Esophagus muscularis mucosa (tissue), 3 donors: ENCODE measurements around the gene APOB.

ENCODE experiments used
- CTCF ChIP-seq, 3 experiments: fragments of 200-600 bp in 2 of 3; fragments of 450-650 bp in 1 of 3; sonication (generic) in 2 of 3; IDR thresholded peaks; one replicate each; pipeline ENCODE4 v1.5.1; 2017 to 2019; ENCODE audit warnings: antibody characterized with exemption in 3 of 3, mild to moderate bottlenecking in 2 of 3, moderate library complexity in 1 of 3
- POLR2A ChIP-seq: fragments of 450-650 bp; IDR thresholded peaks from one replicate; pipeline ENCODE4 v1.6.1; 2017; ENCODE audit warnings: antibody characterized with exemption, moderate library complexity, mild to moderate bottlenecking, low read depth

GRCh38 chr2:21019678-21020021, 24.2 kb downstream of the APOB start:
- TF ChIP-seq POLR2A, result no peak
- TF ChIP-seq CTCF (IDR thresholded peaks at IDR 0.05), result no peak
